ENCODE measurements around the gene CUX1. TPM values are rescaled to one million over a fixed set of nuclear protein-coding genes. Genes with fewer than 3 reads are reported as not detected.

Gene CUX1
- total RNA-seq, 4 donors from 2014 or later, result 56.9 to 124 (median 93.2) TPM

- no peaks in the 10 kb centered on the region for H3K36me3 ChIP-seq
- no peak overlapping the region for H3K4me3 ChIP-seq
- peak overlapping the region in 2 of 4 donors; percentile 4 to 31 for H3K27ac ChIP-seq
- 73 to 100% methylated on average over 4 to 11 of the region's 11 CpGs for WGBS, 2 donors (ENCODE audit: low coverage in 1 of 2)
- H3K27me3 ChIP-seq, result no peaks in the 10 kb centered on the region
- in situ Hi-C loops (cut with MboI; ENCODE audit: low pct_ligation_motif_present in 1 of 4, low pct_unique_long_range_greater_than_20kb in 1 of 4, low sequenced_read_pairs in 3 of 4), result no loop called here
- H3K9me3 ChIP-seq, result no peaks in the 10 kb centered on the region
- peaks cover 2 to 27% (median 6%) of the 10 kb centered on the region in 4 donors for H3K4me1 ChIP-seq
- no peak for DNase-seq
- intact Hi-C loops (cut with DNase I; ENCODE audit: low total_unique reads), result no loop called here
- TF ChIP-seq POLR2A (IDR thresholded peaks at IDR 0.05) (no peak), EP300 (IDR thresholded peaks at IDR 0.05; ENCODE audit: low read depth) (no peak), CTCF (IDR thresholded peaks at IDR 0.05) (no peak), POLR2AphosphoS5 (IDR thresholded peaks at IDR 0.05) (no peak)
Measured at GRCh38 chr7:101823096-101823495, 5.7 kb downstream of the CUX1 start.

DNA sequence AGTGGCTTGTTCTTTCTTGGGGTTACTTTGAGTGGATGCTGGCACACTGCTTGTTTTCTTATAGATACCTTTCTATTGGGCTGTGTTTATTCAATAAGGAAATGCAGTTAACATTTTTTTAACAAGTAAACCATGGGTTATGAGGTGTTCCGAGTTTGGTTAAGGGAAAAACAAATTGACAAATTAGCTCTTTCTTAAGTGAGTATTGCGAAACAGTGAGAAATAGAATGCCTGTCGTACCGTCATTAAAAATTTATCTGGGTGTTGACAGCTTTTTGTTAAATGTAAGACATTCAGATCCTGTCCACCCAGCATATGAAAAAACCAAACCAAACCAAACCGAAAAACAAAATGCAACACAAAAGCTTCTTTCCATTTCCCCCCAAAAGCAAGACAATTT is 6.2 kb downstream of the CUX1 start:
- H3K4me3 ChIP-seq, result no peak overlapping the region
- TF ChIP-seq EP300 (IDR thresholded peaks at IDR 0.05; ENCODE audit: low read depth), result no peak
- TF ChIP-seq CTCF (IDR thresholded peaks at IDR 0.05), result no peak
- TF ChIP-seq POLR2A (IDR thresholded peaks at IDR 0.05), result no peak
- peaks cover 0 to 22% (median 3%) of the 10 kb centered on the region in 4 donors for H3K4me1 ChIP-seq
- intact Hi-C loops (cut with DNase I; ENCODE audit: low total_unique reads), result no loop called here
- H3K9me3 ChIP-seq, result no peaks in the 10 kb centered on the region
- DNase-seq, result no peak
- H3K36me3 ChIP-seq, result no peaks in the 10 kb centered on the region
- no peaks in the 10 kb centered on the region for H3K27me3 ChIP-seq
- WGBS, 2 donors (ENCODE audit: low coverage in 1 of 2), result 68 to 71% methylated on average over 5 of the region's 5 CpGs
- in situ Hi-C loops (cut with MboI; ENCODE audit: low pct_ligation_motif_present in 1 of 4, low pct_unique_long_range_greater_than_20kb in 1 of 4, low sequenced_read_pairs in 3 of 4), result no loop called here
- peak overlapping the region in 1 of 4 donors; percentile 31 for H3K27ac ChIP-seq

DNA sequence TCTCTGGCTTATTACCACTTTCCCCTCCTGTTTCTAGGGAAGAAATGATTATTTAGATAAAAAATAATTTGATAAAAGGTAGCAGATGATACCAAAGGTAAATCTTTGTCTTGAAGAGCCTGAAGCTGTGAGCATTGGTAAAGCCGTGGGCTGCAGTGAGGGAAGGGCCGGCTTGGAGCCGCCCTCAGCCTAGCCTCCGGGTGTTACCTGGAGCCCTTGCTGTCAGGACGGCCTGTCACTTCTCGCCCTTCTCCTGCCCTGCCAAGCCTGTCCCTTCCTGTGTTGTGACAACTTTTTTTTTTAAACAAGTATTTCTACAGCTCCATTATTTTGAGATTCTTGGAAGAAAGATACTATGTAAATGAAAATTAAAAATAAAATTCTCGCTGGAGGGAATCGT is 7.0 kb downstream of the CUX1 start:
- no peaks in the 10 kb centered on the region for H3K27me3 ChIP-seq
- H3K27ac ChIP-seq, result no peak overlapping the region
- no peak for TF ChIP-seq EP300 (IDR thresholded peaks at IDR 0.05; ENCODE audit: low read depth)
- no peak for TF ChIP-seq POLR2AphosphoS5 (IDR thresholded peaks at IDR 0.05)
- no peak for TF ChIP-seq POLR2A (IDR thresholded peaks at IDR 0.05)
- intact Hi-C loops (cut with DNase I; ENCODE audit: low total_unique reads), result no loop called here
- no peaks in the 10 kb centered on the region for H3K36me3 ChIP-seq
- no peak overlapping the region for H3K4me3 ChIP-seq
- no peaks in the 10 kb centered on the region for H3K9me3 ChIP-seq
- no peak for DNase-seq
- in situ Hi-C loops (cut with MboI; ENCODE audit: low pct_ligation_motif_present in 1 of 4, low pct_unique_long_range_greater_than_20kb in 1 of 4, low sequenced_read_pairs in 3 of 4), result no loop called here
- peaks cover 0 to 13% (median 3%) of the 10 kb centered on the region in 4 donors for H3K4me1 ChIP-seq
- WGBS, 2 donors (ENCODE audit: low coverage in 1 of 2), result 89 to 92% methylated on average over 2 to 8 of the region's 8 CpGs

DNA sequence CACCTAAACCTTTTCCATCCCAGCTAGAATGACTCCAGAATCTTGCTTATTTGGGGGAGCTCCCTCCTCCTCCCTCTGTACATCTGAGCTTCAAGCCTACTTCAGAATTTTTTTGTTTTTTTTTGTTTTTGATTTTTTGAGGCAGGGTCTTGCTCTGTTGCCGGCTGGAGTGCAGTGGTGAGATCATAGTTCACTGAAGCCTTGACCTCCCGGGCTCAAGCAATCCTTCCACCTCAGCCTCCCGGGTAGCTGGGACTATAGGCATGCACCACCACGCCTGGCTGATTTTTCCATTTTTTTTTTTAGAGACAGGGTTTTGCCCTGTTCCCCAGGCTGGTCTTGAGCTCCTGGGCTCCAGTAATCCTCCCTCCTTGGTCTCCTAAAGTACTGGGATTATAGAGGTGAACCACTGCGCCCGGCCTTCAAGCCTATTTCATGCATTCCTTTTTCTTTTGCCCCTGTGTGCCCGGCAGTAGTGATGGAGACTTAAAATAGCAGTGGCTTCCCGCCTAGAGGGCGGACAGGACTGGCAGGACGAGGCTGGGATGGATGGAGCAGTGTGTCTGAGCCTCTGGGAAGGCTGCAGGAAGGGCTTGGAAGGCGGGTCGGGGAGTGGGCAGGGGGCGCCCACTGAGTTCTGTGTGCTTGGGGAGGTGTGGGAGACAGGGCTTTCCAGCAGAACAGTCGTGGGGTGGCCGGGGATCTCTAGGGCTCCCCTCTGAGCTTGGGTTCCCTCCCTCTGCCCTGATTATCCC is 8.8 kb downstream of the CUX1 start:
- no peak for DNase-seq
- Histone ChIP-seq H3K27ac (no peak overlapping the region), H3K36me3 (no peaks in the 10 kb centered on the region), H3K9me3 (no peaks in the 10 kb centered on the region), H3K4me3 (no peak overlapping the region), H3K4me1 (peaks cover 0 to 8% (median 0%) of the 10 kb centered on the region in 4 donors), H3K27me3 (no peaks in the 10 kb centered on the region)
- WGBS, 2 donors (ENCODE audit: low coverage in 1 of 2), result 83 to 92% methylated on average over 9 to 15 of the region's 15 CpGs
- no peak for TF ChIP-seq POLR2A (IDR thresholded peaks at IDR 0.05)
- no peak for TF ChIP-seq POLR2AphosphoS5 (IDR thresholded peaks at IDR 0.05)
- no peak for TF ChIP-seq EP300 (IDR thresholded peaks at IDR 0.05; ENCODE audit: low read depth)
- no peak for TF ChIP-seq CTCF (IDR thresholded peaks at IDR 0.05)
- intact Hi-C loops (cut with DNase I; ENCODE audit: low total_unique reads) (no loop called here), in situ Hi-C loops (cut with MboI; ENCODE audit: low pct_ligation_motif_present in 1 of 4, low pct_unique_long_range_greater_than_20kb in 1 of 4, low sequenced_read_pairs in 3 of 4) (no loop called here)
